ENCODE data around the gene ZBTB39. TPM values are rescaled to one million over a fixed set of nuclear protein-coding genes. Genes with fewer than 3 reads are reported as not detected.

ZBTB39 gene
- polyA plus RNA-seq, 1 donor from 2014 or later = 6.4 TPM

GRCh38 chr12:57031138-57031725 is 24.9 kb upstream of the ZBTB39 start:
- Histone ChIP-seq H3F3A (ENCODE audit: insufficient read depth, low read length, poor library complexity, severe bottlenecking) (no peaks in the 10 kb centered on the region), H3K9ac (ENCODE audit: low read length) (no peak overlapping the region), H3K4me3 (ENCODE audit: low read length) (no peak overlapping the region), H4K20me1 (ENCODE audit: insufficient read depth) (no peaks in the 10 kb centered on the region), H2AFZ (ENCODE audit: low read depth, low read length) (no peak overlapping the region), H3K9me3 (ENCODE audit: low read length) (no peaks in the 10 kb centered on the region), H3K4me2 (ENCODE audit: low read length) (no peak overlapping the region), H3K79me2 (replicated peaks; ENCODE audit: insufficient read depth, low read length) (no peaks in the 10 kb centered on the region), H3K27ac (ENCODE audit: low read length) (no peak overlapping the region), H3K9me2 (ENCODE audit: insufficient read depth, low read length) (no peaks in the 10 kb centered on the region), H3K27me3 (ENCODE audit: insufficient read depth, low read depth, low read length) (no peaks in the 10 kb centered on the region), H3K36me3 (ENCODE audit: insufficient read depth, low read length) (no peaks in the 10 kb centered on the region)
- TF ChIP-seq SMC3 (conservative IDR thresholded peaks at IDR 0.05; ENCODE audit: poor library complexity) (no peak), POLR2AphosphoS5 (IDR thresholded peaks at IDR 0.05) (no peak), EZH2 (IDR thresholded peaks at IDR 0.05; ENCODE audit: borderline replicate concordance, insufficient read depth, low read length, poor library complexity, severe bottlenecking) (no peak), MXI1 (conservative IDR thresholded peaks at IDR 0.05; ENCODE audit: poor library complexity, severe bottlenecking) (no peak), EP300 (conservative IDR thresholded peaks at IDR 0.05; ENCODE audit: poor library complexity, severe bottlenecking) (no peak), TAF1 (IDR thresholded peaks at IDR 0.05; ENCODE audit: low read depth) (no peak), RAD21 (conservative IDR thresholded peaks at IDR 0.05) (no peak), REST (IDR thresholded peaks at IDR 0.05; ENCODE audit: borderline replicate concordance) (no peak), CTCF (IDR thresholded peaks at IDR 0.05; ENCODE audit: poor library complexity, severe bottlenecking) (no peak)

- no peaks in the 10 kb centered on the region for H3K36me3 ChIP-seq (ENCODE audit: insufficient read depth, low read length)
- no peak overlapping the region for H2AFZ ChIP-seq (ENCODE audit: low read depth, low read length)
- TF ChIP-seq RAD21 (conservative IDR thresholded peaks at IDR 0.05) = no peak
- TF ChIP-seq MXI1 (conservative IDR thresholded peaks at IDR 0.05; ENCODE audit: poor library complexity, severe bottlenecking) = no peak
- TF ChIP-seq POLR2AphosphoS5 (IDR thresholded peaks at IDR 0.05) = no peak
- no peak for TF ChIP-seq EP300 (conservative IDR thresholded peaks at IDR 0.05; ENCODE audit: poor library complexity, severe bottlenecking)
- no peak for TF ChIP-seq REST (IDR thresholded peaks at IDR 0.05; ENCODE audit: borderline replicate concordance)
- no peak for TF ChIP-seq SMC3 (conservative IDR thresholded peaks at IDR 0.05; ENCODE audit: poor library complexity)
- no peak for TF ChIP-seq EZH2 (IDR thresholded peaks at IDR 0.05; ENCODE audit: borderline replicate concordance, insufficient read depth, low read length, poor library complexity, severe bottlenecking)
- no peak for TF ChIP-seq TAF1 (IDR thresholded peaks at IDR 0.05; ENCODE audit: low read depth)
- no peaks in the 10 kb centered on the region for H3K9me2 ChIP-seq (ENCODE audit: insufficient read depth, low read length)
- no peaks in the 10 kb centered on the region for H4K20me1 ChIP-seq (ENCODE audit: insufficient read depth)
- H3K9ac ChIP-seq (ENCODE audit: low read length) = no peak overlapping the region
- no peaks in the 10 kb centered on the region for H3K27me3 ChIP-seq (ENCODE audit: insufficient read depth, low read depth, low read length)
- no peaks in the 10 kb centered on the region for H3K9me3 ChIP-seq (ENCODE audit: low read length)
- no peak overlapping the region for H3K27ac ChIP-seq (ENCODE audit: low read length)
- H3K4me3 ChIP-seq (ENCODE audit: low read length) = no peak overlapping the region
- no peaks in the 10 kb centered on the region for H3K79me2 ChIP-seq (replicated peaks; ENCODE audit: insufficient read depth, low read length)
- no peaks in the 10 kb centered on the region for H3F3A ChIP-seq (ENCODE audit: insufficient read depth, low read length, poor library complexity, severe bottlenecking)
- no peak overlapping the region for H3K4me2 ChIP-seq (ENCODE audit: low read length)
These were observed 23.1 kb upstream of the ZBTB39 start for GRCh38 chr12:57029457-57029856.
